ENCODE results near the gene RUBCN.

The RUBCN gene

DNA sequence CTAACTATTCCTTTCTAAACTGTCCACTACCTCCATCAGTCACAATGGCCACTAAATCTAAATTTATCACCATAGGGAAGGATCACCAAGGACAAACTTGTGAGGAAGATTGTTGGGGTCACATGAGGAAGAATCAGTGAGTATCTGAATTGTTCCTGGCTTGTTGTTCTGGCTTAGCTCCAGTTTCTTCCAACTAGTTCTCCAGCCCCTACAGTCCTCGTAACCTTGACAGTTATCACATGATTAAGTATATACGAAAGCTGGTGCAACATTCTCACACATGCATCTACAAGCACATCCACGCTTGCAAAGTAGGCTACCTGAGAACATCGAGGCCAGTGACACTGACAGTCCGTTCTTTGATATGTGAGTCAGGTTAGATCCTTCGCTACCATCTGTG is 46.0 kb downstream of the RUBCN start:
- TF ChIP-seq, protein P1, sequence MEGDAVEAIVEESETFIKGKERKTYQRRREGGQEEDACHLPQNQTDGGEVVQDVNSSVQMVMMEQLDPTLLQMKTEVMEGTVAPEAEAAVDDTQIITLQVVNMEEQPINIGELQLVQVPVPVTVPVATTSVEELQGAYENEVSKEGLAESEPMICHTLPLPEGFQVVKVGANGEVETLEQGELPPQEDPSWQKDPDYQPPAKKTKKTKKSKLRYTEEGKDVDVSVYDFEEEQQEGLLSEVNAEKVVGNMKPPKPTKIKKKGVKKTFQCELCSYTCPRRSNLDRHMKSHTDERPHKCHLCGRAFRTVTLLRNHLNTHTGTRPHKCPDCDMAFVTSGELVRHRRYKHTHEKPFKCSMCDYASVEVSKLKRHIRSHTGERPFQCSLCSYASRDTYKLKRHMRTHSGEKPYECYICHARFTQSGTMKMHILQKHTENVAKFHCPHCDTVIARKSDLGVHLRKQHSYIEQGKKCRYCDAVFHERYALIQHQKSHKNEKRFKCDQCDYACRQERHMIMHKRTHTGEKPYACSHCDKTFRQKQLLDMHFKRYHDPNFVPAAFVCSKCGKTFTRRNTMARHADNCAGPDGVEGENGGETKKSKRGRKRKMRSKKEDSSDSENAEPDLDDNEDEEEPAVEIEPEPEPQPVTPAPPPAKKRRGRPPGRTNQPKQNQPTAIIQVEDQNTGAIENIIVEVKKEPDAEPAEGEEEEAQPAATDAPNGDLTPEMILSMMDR (IDR thresholded peaks at IDR 0.05; ENCODE audit: unreplicated experiment in 3 of 3): no peak
- H3K4me1 Mint-ChIP-seq: no peaks in the 10 kb centered on the region
- H3K4me3 Mint-ChIP-seq: no peak overlapping the region

DNA sequence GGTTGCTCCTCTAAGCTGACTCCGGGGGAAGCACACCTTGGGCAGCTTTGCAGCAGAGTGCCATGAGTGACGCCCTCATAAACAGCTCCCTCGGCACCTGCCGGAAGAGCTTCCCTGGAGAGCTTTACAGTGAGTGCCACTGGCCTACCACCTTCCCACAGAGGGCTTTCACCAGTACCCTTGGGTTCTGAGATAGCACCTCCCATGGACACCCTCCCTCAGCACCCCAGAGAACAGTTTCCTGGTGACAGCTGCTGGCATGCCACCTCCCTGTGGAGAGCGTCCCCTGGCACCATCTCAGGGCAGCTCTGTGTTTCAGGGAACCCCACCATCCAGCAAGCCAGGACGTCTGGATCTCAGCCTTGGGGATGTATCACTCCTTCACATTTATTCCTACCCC is 49.1 kb downstream of the RUBCN start:
- no peak overlapping the region for H3K4me3 Mint-ChIP-seq
- no peak overlapping the region for H3K27ac Mint-ChIP-seq
- H3K27me3 Mint-ChIP-seq (ENCODE audit: low read depth): no peaks in the 10 kb centered on the region
- peaks cover 43% of the 10 kb centered on the region for H3K36me3 Mint-ChIP-seq (ENCODE audit: low read depth)
- H3K4me1 Mint-ChIP-seq: no peaks in the 10 kb centered on the region
- H3K9me3 Mint-ChIP-seq: no peaks in the 10 kb centered on the region
- TF ChIP-seq, protein P1 (IDR thresholded peaks at IDR 0.05; ENCODE audit: unreplicated experiment in 3 of 3): no peak

More for the DNA sequence above, 46.0 kb downstream of the RUBCN start:
- H3K36me3 Mint-ChIP-seq (ENCODE audit: low read depth): peaks cover 60% of the 10 kb centered on the region
- no peaks in the 10 kb centered on the region for H3K9me3 Mint-ChIP-seq
- no peaks in the 10 kb centered on the region for H3K27me3 Mint-ChIP-seq (ENCODE audit: low read depth)
- H3K27ac Mint-ChIP-seq: no peak overlapping the region

DNA sequence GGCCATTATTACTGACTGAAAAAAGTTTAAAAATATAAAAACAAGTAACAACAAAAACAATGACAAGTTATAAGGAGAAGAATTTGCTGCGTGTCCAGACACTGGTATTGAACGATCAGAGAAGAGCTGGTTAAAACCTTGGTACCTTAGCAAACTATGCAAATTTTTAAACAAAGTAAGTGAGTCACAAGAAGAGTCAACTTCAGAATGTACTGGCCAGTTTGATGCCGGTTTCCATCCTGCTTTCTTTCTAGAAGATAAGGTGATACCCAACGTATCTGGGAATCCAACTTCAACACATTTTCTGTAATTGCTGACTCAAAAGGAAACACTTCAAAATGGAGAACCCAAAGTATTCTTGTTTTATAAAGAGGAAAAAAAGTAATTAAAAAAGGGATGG is 49.8 kb downstream of the RUBCN start:
- Mint-ChIP-seq H3K4me3 (no peak overlapping the region), H3K27ac (no peak overlapping the region), H3K36me3 (ENCODE audit: low read depth) (peaks cover 44% of the 10 kb centered on the region), H3K27me3 (ENCODE audit: low read depth) (no peaks in the 10 kb centered on the region), H3K9me3 (no peaks in the 10 kb centered on the region), H3K4me1 (no peaks in the 10 kb centered on the region)
- TF ChIP-seq, protein P1 (IDR thresholded peaks at IDR 0.05; ENCODE audit: unreplicated experiment in 3 of 3): no peak

DNA sequence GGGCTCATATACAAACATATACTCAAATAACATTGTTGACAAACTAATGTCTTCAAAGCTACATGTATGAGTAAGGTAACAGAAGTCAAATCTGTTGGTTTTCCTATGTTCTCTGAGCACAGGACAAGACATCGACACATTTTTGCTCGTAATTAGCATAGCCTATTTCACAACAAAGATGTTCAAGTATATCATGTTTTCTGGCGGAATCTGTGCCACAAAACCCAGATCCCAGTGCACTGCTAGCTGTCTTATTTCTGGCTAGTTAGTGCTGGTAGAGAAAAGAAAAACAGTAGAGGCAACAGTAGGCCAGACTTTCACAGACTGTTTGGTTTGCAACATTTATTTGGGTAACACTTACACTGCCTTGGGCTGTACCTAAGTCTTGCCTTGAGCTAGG is 51.2 kb downstream of the RUBCN start:
- H3K4me3 Mint-ChIP-seq: no peak overlapping the region
- no peak overlapping the region for H3K27ac Mint-ChIP-seq
- H3K27me3 Mint-ChIP-seq (ENCODE audit: low read depth): no peaks in the 10 kb centered on the region
- H3K9me3 Mint-ChIP-seq: no peaks in the 10 kb centered on the region
- no peaks in the 10 kb centered on the region for H3K4me1 Mint-ChIP-seq
- TF ChIP-seq, protein P1 (IDR thresholded peaks at IDR 0.05; ENCODE audit: unreplicated experiment in 3 of 3): no peak
- peaks cover 42% of the 10 kb centered on the region for H3K36me3 Mint-ChIP-seq (ENCODE audit: low read depth)

DNA sequence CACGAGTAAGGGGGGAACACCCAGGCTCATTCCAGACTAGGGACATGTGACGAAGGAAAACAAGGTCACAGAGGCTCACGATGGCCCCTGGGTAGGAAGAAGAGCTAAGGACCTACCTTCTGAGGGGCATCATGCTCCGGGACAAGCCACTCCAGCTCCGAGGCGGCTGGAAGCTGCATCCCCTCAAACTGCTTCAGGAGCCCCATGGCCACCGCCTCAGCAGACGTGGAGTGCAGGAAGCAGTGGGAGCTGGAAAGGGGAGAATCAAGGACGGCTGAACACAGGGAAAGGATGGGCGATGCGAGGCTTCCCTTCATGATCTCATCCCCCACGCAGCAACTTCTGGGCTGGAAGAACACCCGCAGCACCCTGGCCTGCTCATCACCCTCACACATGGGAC is 53.5 kb downstream of the RUBCN start:
- no peak overlapping the region for H3K27ac Mint-ChIP-seq
- H3K36me3 Mint-ChIP-seq (ENCODE audit: low read depth): peaks cover 39% of the 10 kb centered on the region
- H3K4me3 Mint-ChIP-seq: no peak overlapping the region
- H3K4me1 Mint-ChIP-seq: no peaks in the 10 kb centered on the region
- peaks cover 3% of the 10 kb centered on the region for H3K9me3 Mint-ChIP-seq
- TF ChIP-seq, protein P1 (IDR thresholded peaks at IDR 0.05; ENCODE audit: unreplicated experiment in 3 of 3): no peak
- no peaks in the 10 kb centered on the region for H3K27me3 Mint-ChIP-seq (ENCODE audit: low read depth)

DNA sequence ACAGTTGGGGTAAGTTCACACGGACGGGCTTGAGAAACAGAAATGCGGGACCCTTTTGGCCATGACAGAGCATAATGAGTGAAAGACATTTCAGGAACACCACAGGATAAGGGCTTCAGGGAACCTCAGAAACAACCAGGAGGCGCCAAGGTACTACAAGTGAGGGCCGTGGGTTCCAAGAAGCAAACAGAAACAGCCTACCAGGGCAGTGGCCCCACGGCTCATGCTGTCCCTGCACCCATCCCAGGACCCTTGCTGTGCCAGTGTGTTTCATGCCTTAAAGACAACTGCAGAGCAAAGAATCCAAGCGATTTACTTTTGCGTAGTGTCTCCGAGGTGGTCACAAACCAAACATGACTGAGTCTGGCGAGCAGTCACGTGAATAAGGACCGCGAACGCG is 54.0 kb downstream of the RUBCN start:
- TF ChIP-seq, protein P1 (IDR thresholded peaks at IDR 0.05; ENCODE audit: unreplicated experiment in 3 of 3): no peak
- Mint-ChIP-seq H3K27ac (no peak overlapping the region), H3K4me1 (no peaks in the 10 kb centered on the region), H3K9me3 (peaks cover 3% of the 10 kb centered on the region), H3K36me3 (ENCODE audit: low read depth) (peaks cover 43% of the 10 kb centered on the region), H3K4me3 (no peak overlapping the region), H3K27me3 (ENCODE audit: low read depth) (no peaks in the 10 kb centered on the region)
